A673 (cell line): ENCODE measurements around the gene KCNQ1.

Experiments used
- CTCF ChIP-seq: fragments of 300-800, 200-600 bp; sonication (generic); conservative IDR thresholded peaks from 2 replicates; pipeline ENCODE4 v1.5.1; 2017; ENCODE audit warnings: low read depth, mild to moderate bottlenecking, antibody characterized with exemption, low read length, moderate library complexity, mixed read lengths
- EZH2 ChIP-seq: fragments of 200-600 bp; sonication (generic); IDR thresholded peaks from 2 replicates; pipeline ENCODE4 v1.6.1; 2017; ENCODE audit warnings: borderline replicate concordance, low read depth, mild to moderate bottlenecking, mixed read lengths, antibody characterized with exemption, low read length; ENCODE audit not compliant: poor library complexity, severe bottlenecking

GRCh38 chr11:2797121-2797711 is 352.4 kb downstream of the KCNQ1 start:
- TF ChIP-seq EZH2 (no peak), CTCF (no peak)
